Measurements from ENCODE around the gene HOXD10.
A peak's percentile ranks its signal among the peaks of the same experiment; 100 is the strongest.

The HOXD10 gene

DNA sequence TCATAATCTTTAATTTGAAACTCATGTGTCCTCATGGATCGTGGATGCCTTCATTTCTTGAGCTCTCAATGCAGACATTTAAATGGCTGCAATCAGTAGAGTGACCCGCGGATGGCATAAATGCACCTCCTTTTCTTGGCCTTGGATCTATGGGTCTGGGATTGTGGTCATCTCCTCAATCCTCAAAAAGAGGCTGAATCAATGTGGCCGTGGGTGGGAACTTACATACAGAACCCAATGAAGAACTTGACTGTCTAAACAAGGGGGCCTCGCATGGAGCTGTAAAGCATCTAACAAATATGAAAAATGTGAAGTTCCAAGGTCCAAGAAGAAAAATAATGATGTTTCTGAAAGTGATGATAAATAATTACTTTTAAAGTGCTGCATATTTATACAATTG lies 21.2 kb upstream of the HOXD10 start:
- TF ChIP-seq POLR2A (IDR thresholded peaks at IDR 0.05; ENCODE audit: extremely low read depth, insufficient read length) (no peak), MYC (IDR thresholded peaks at IDR 0.05; ENCODE audit: low read depth, low read length) (no peak), CTCF (IDR thresholded peaks at IDR 0.05; ENCODE audit: low read depth, low read length) (no peak), MAX (IDR thresholded peaks at IDR 0.05; ENCODE audit: low read depth, low read length) (no peak)
- H3K4me3 ChIP-seq (ENCODE audit: low read depth, low read length), result peak overlapping the region; percentile 86
- DNase-seq (ENCODE audit: low read depth), result peak; percentile 50

DNA sequence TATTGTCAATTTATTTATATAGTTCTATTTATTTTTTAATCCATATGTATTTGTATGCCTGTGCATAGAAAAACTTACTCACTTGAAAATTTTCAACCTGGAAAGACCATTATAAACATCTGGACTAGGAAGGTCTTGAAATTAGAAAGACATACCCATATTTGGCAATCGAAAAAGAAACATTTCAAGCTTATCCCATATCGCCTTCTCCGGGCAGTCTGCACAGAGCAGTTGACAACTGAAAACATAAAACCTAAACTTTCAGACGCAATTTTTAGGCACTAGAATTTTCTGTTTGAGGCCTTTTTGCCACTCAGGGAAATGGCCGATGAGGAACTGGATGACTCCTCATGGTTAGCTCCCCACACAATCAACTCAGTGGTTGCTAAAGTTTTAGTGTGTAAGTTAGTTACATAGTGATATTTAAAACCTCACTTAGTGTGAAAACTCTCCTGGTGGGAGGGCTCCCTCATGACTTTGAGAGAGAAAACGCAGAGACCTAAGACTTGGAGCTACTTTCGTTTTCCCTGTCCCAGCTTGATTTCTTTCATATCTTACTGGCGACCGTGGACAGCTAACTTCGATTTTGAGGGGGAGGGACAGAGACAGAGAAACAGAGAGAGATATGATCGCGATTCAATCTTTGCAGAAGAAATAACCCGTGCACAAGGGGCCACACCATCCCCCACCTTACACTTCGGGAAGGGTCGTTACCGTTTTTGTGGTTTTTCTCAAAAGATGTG lies 20.2 kb upstream of the HOXD10 start:
- TF ChIP-seq CTCF (IDR thresholded peaks at IDR 0.05; ENCODE audit: low read depth, low read length) (no peak), POLR2A (IDR thresholded peaks at IDR 0.05; ENCODE audit: extremely low read depth, insufficient read length) (peak; percentile 35), MAX (IDR thresholded peaks at IDR 0.05; ENCODE audit: low read depth, low read length) (peak; percentile 7; the same call in 1 of the 2 replicates), MYC (IDR thresholded peaks at IDR 0.05; ENCODE audit: low read depth, low read length) (peak; percentile 49)
- peak; percentile 82 for DNase-seq (ENCODE audit: low read depth)
- peak overlapping the region; percentile 86 for H3K4me3 ChIP-seq (ENCODE audit: low read depth, low read length)

GRCh38 chr2:176096986-176097819 lies 19.4 kb upstream of the HOXD10 start:
- peak; percentile 98 for DNase-seq (ENCODE audit: low read depth)
- peak; percentile 37 for TF ChIP-seq MYC (IDR thresholded peaks at IDR 0.05; ENCODE audit: low read depth, low read length)
- TF ChIP-seq CTCF (IDR thresholded peaks at IDR 0.05; ENCODE audit: low read depth, low read length), result peak; percentile 90
- peak; percentile 47 for TF ChIP-seq POLR2A (IDR thresholded peaks at IDR 0.05; ENCODE audit: extremely low read depth, insufficient read length)
- TF ChIP-seq MAX (IDR thresholded peaks at IDR 0.05; ENCODE audit: low read depth, low read length), result 0 out of 2 replicates have a peak, but pooled peaks have one; percentile 20

DNA sequence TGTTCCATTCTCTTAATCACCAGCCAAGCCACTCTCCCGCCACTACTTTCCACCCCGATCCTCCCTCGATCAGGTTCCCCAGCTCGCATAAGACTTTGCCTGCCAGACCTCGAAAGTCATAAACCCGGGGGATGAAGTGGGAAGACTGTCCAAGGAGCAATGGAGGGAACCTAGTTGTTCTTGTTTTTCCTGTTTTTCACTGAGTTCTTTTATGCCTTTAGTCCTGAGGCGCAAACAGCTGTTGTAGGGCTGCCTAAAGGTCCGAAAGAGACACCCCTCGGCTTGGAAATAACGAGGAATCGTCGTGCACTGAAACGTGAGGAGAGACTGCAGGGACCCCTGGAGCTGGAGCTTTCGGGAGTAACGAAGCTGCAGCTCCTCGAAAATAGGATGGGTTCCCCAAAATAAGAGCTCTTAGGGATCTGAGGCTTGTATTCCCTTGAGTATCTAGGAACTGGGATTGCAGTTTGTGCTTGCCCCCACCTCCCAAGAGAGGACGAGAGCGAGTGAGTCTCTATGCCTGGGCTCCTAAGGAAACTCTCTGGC lies 18.7 kb upstream of the HOXD10 start:
- TF ChIP-seq CTCF (IDR thresholded peaks at IDR 0.05; ENCODE audit: low read depth, low read length) (no peak), POLR2A (IDR thresholded peaks at IDR 0.05; ENCODE audit: extremely low read depth, insufficient read length) (no peak), MYC (IDR thresholded peaks at IDR 0.05; ENCODE audit: low read depth, low read length) (no peak), MAX (IDR thresholded peaks at IDR 0.05; ENCODE audit: low read depth, low read length) (no peak)
- DNase-seq (ENCODE audit: low read depth), result no peak
- peak overlapping the region; percentile 86 for H3K4me3 ChIP-seq (ENCODE audit: low read depth, low read length)

More at GRCh38 chr2:176096986-176097819, 19.4 kb upstream of the HOXD10 start:
- peak overlapping the region; percentile 86 for H3K4me3 ChIP-seq (ENCODE audit: low read depth, low read length)

DNA sequence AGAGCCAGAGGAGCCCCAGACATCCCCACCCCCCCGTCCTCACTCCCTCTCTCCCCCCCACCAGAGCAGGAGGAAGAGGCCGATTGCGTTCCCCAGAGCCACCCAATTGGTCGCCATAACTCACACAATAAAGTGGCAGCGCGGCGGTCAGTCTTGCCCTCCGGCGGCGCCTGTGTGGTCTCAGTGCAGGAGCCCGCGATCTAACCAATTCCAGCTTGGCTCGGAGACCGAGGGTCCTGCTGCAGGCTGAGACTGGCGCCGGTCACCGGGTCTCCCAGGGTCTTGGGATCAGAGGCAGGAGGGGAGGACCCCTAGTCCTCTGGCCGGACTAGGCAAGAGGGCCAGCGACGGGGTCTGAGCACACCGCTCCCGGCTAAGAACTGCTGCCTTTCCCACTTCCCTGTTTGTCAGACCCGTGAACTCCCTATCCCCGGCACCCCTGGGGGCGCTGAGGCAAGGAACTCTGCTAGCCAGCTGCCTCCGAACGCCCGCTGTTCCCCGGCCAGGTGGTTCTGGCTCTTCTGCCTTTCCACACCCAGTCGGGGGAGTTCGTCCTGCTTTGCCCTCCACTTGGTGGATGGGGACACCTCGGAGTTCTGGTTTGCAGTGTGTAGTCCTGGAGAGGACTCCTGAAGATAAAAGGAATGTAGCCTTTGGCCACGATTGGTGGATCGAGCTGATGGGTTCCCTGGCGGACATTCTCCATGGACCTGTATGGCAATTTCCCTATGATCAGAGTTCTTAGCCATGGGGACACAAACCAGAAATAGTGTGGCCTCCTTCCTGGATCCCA lies 18.0 kb upstream of the HOXD10 start:
- DNase-seq (ENCODE audit: low read depth), result peak; percentile 65
- TF ChIP-seq MAX (IDR thresholded peaks at IDR 0.05; ENCODE audit: low read depth, low read length), result no peak
- no peak for TF ChIP-seq CTCF (IDR thresholded peaks at IDR 0.05; ENCODE audit: low read depth, low read length)
- no peak for TF ChIP-seq MYC (IDR thresholded peaks at IDR 0.05; ENCODE audit: low read depth, low read length)
- no peak for TF ChIP-seq POLR2A (IDR thresholded peaks at IDR 0.05; ENCODE audit: extremely low read depth, insufficient read length)
- peak overlapping the region; percentile 86 for H3K4me3 ChIP-seq (ENCODE audit: low read depth, low read length)

Data from NB4 (cell line).